A673 (cell line): ENCODE measurements around the gene SLC44A2.

Experiments used
- CTCF ChIP-seq: fragments of 300-800, 200-600 bp; sonication (generic); conservative IDR thresholded peaks from 2 replicates; pipeline ENCODE4 v1.5.1; 2017; ENCODE audit warnings: low read depth, mild to moderate bottlenecking, antibody characterized with exemption, low read length, moderate library complexity, mixed read lengths
- EZH2 ChIP-seq: fragments of 200-600 bp; sonication (generic); IDR thresholded peaks from 2 replicates; pipeline ENCODE4 v1.6.1; 2017; ENCODE audit warnings: borderline replicate concordance, low read depth, mild to moderate bottlenecking, mixed read lengths, antibody characterized with exemption, low read length; ENCODE audit not compliant: poor library complexity, severe bottlenecking

- TF ChIP-seq CTCF (peak; percentile 89), EZH2 (no peak)
Observed at GRCh38 chr19:10644260-10645007, 19.1 kb downstream of the SLC44A2 start.
